T-helper 1 cell treated with Interleukin-12 subunit alpha and Interleukin-12 subunit beta and Interleukin-4 antibody, amounts not matched to agents 30 ng/mL and 1 ng/mL, for 36 hours (primary cell): ENCODE measurements around the gene ZNF600. TPM values are rescaled to one million over a fixed set of nuclear protein-coding genes. Genes with fewer than 3 reads are reported as not detected.
"Not testable (repeated sequence)": the region's sequence is repeated elsewhere in the genome, so short reads cannot be mapped to it uniquely, and the experiment has no call there.

Source experiments
- intact Hi-C: fragments of 100-400 bp; cut with micrococcal nuclease; formaldehyde crosslinking; loops from one replicate; pipeline ENCODE4 v1.15.1; 2024
- total RNA-seq: library from RNA; stranded (reverse); gene quantifications from 2 replicates; pipeline ENCODE4 v1.2.3, GENCODE V29; 2022

Gene ZNF600
- 16.3 and 16.6 TPM in 2 replicates for total RNA-seq

GRCh38 chr19:52786464-52787354, at the start of gene ZNF600:
ZNF600 (minus strand) TSS chr19:52786791; CDS start chr19:52778888, 7,903 bp downstream.
- intact Hi-C loops, result loop anchor here (1.0 to 5.0 kb wide), 14 partner anchors 34 to 691 kb away; partner anchors contain the start of genes ZNF160, ZNF28, ZNF320 and ZNF347

GRCh38 chr19:52834289-52834688, 47.7 kb upstream of the ZNF600 start:
- intact Hi-C loops, result not testable (repeated sequence)

- intact Hi-C loops, result not testable (repeated sequence)
These were observed 47.0 kb upstream of the ZNF600 start for GRCh38 chr19:52833541-52833940.

GRCh38 chr19:52829866-52830265, 43.3 kb upstream of the ZNF600 start:
- intact Hi-C loops, result not testable (repeated sequence)

- intact Hi-C loops, result no loop called here
These were observed 39.2 kb upstream of the ZNF600 start for GRCh38 chr19:52825765-52826164.

GRCh38 chr19:52823676-52824075, 37.1 kb upstream of the ZNF600 start:
- intact Hi-C loops, result no loop called here

GRCh38 chr19:52821204-52821960, 34.8 kb upstream of the ZNF600 start, which contains the start of gene ZNF28:
ZNF28 (minus strand) TSS chr19:52821633; CDS start chr19:52817958, 3,675 bp downstream.
- intact Hi-C loops, result loop anchor here (1.0 to 2.0 kb wide), 3 partner anchors 35 to 131 kb away; partner anchors contain the start of genes ZNF600 and ZNF611

- intact Hi-C loops, result loop anchor here (1.0 to 2.0 kb wide), 4 partner anchors 34 to 130 kb away; partner anchors contain the start of genes ZNF600 and ZNF611
These were observed 34.0 kb upstream of the ZNF600 start for GRCh38 chr19:52820472-52821203.

GRCh38 chr19:52809801-52810200, 23.2 kb upstream of the ZNF600 start:
- intact Hi-C loops, result no loop called here

GRCh38 chr19:52799950-52800640, 13.5 kb upstream of the ZNF600 start:
- intact Hi-C loops, result not testable (repeated sequence)

GRCh38 chr19:52789440-52789839, 2.8 kb upstream of the ZNF600 start:
- intact Hi-C loops, result loop anchor here (5.0 kb wide), 2 partner anchors 262 to 368 kb away; partner anchors contain the start of genes ZNF347 and ZNF808

GRCh38 chr19:52786078-52786463, 520 bp downstream of the ZNF600 start:
- intact Hi-C loops, result loop anchor here (1.0 to 5.0 kb wide), 14 partner anchors 35 to 691 kb away; partner anchors contain the start of genes ZNF160, ZNF28, ZNF320 and ZNF347

- intact Hi-C loops, result loop anchor here (5.0 kb wide), 2 partner anchors 258 to 372 kb away; partner anchors contain the start of genes ZNF347 and ZNF808
These were observed 1.1 kb downstream of the ZNF600 start for GRCh38 chr19:52785506-52785905.

GRCh38 chr19:52782864-52783263, 3.7 kb downstream of the ZNF600 start:
- intact Hi-C loops, result not testable (repeated sequence)

GRCh38 chr19:52778811-52779210, 7.8 kb downstream of the ZNF600 start:
- intact Hi-C loops, result no loop called here

GRCh38 chr19:52756447-52756846, 30.1 kb downstream of the ZNF600 start:
- intact Hi-C loops, result not testable (repeated sequence)

- intact Hi-C loops, result no loop called here
These were observed 36.8 kb downstream of the ZNF600 start for GRCh38 chr19:52749780-52750179.

GRCh38 chr19:52748336-52748950, 38.1 kb downstream of the ZNF600 start:
- intact Hi-C loops, result loop anchor here (1.0 kb wide), 2 partner anchors 405 to 500 kb away; no protein-coding TSS in a partner anchor

- intact Hi-C loops, result not testable (repeated sequence)
These were observed 40.7 kb downstream of the ZNF600 start for GRCh38 chr19:52745919-52746318.

GRCh38 chr19:52743091-52743490, 43.5 kb downstream of the ZNF600 start:
- intact Hi-C loops, result no loop called here
